Kidney glomerular epithelial cell (primary cell): ENCODE data around the gene GLT8D1.
A peak's percentile ranks its signal among the peaks of the same experiment; 100 is the strongest.
"Not testable (repeated sequence)": the region's sequence is repeated elsewhere in the genome, so short reads cannot be mapped to it uniquely, and the experiment has no call there.

Experiments
- DNase-seq: peaks from one replicate; lab custom pipeline; 2025; lab: John Stamatoyannopoulos, UW

Gene GLT8D1

GRCh38 chr3:52679811-52680210 lies 25.8 kb downstream of the GLT8D1 start:
- DNase-seq: no peak

GRCh38 chr3:52679199-52679538 lies 26.4 kb downstream of the GLT8D1 start:
- DNase-seq: no peak

- no peak for DNase-seq
These were observed 27.1 kb downstream of the GLT8D1 start for GRCh38 chr3:52678265-52679198.

GRCh38 chr3:52676201-52676600 lies 29.4 kb downstream of the GLT8D1 start:
- DNase-seq: not testable (repeated sequence)

- peak; percentile 55 for DNase-seq
These were observed 33.9 kb downstream of the GLT8D1 start for GRCh38 chr3:52671676-52672075.

DNA sequence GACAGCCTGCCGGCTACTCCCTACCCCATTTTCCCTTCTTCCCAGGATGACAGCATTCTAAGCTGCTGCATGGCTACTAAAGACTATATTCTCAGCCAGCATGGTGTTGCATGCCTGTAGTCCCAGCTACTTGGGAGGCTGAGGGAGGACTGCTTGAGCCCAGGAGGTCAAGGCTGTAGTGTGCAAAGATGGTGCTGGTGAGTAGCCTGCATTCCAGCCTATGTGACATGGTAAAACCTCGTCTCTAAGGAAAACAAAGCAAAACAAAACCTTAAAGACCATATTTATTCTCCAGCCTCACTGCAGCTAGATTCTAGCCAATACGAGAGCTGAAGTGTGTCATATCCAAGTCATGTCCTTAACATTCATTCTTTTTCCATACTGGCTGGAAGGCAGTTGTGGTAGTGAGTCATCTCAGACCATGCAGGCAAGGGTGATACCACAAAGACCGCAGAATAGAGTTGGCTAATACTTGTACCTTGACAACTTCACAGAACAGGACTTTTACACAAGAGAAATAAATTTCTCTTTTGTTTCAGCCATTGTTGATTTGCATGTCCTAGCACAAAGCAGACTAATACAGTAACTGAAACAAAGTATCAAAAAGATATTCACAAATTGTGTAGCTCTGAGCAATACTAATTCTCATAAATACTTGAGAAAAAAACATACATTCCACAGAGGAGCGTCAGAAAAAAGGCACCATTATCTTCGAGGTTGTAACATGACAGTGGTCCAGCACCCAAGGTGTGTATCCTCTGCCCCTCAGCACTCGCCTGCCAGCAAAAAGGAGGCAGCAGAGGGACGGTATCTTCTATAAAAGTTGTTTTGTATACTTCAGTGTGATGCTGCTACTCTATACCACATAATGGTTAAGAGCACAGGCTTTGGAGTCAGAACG lies 34.7 kb downstream of the GLT8D1 start:
- DNase-seq: peak; percentile 100

GRCh38 chr3:52663098-52663497 lies 42.5 kb downstream of the GLT8D1 start:
- DNase-seq: no peak

GRCh38 chr3:52660046-52660445 lies 45.5 kb downstream of the GLT8D1 start:
- DNase-seq: no peak

DNA sequence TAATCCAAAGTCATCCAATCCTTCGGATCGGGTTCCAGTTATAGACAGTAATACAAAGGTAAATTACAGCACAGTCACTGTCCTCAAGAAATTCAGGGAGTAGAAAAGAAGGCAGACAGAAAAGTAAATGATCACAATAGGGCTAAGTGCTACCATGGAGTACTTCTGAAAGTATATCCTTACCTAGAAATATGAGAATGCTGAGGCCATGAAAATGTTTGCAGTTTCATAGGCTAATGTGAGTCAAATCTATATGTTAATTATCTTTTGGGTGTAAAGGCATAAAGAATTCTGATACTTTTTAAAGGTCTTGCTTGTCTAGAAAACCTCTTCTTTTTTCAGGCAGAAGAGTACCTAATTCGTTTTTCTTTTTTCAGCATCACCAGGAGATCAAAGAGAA lies 49.7 kb downstream of the GLT8D1 start:
- no peak for DNase-seq

- no peak for DNase-seq
These were observed 54.0 kb downstream of the GLT8D1 start for GRCh38 chr3:52651592-52651991.

- no peak for DNase-seq
These were observed 55.2 kb downstream of the GLT8D1 start for GRCh38 chr3:52650439-52650838.

DNA sequence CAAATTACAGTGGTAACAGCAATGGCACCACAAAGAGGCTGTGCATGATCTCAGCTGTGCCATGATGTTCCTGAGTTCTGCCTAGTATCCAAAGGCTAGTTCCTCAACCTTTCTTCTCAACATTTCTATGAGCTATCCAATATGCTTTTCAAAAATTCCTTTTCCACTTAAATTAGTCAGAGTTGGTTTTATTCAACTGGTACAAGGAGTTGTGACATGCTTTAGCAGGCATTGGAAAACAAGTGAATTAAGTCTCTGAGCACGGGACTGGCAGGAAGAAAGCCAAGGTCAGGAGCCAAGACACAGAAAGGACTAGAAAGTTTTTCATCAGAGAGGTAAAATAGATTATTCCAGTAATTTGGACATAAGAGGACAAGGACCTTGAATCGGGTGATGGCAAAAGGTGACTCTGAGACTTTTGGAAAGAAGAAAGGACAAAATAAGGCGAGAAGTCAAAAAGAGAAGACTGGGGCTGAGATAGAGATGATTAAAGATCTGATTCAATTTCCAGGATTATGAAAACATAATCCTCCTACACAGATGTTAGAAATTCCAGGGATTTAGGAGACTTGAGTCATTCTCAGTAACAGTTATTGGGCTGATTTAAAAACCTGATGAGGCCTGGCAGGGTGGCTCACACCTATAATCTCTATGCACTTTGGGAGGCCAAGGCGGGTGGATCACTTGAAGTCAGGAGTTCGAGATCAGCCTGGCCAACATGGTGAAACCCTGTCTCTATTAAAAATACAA lies 56.0 kb downstream of the GLT8D1 start:
- DNase-seq: no peak

GRCh38 chr3:52645549-52645948 lies 60.0 kb downstream of the GLT8D1 start:
- no peak for DNase-seq
